ENCODE data around the gene KBTBD12.

The KBTBD12 gene

DNA sequence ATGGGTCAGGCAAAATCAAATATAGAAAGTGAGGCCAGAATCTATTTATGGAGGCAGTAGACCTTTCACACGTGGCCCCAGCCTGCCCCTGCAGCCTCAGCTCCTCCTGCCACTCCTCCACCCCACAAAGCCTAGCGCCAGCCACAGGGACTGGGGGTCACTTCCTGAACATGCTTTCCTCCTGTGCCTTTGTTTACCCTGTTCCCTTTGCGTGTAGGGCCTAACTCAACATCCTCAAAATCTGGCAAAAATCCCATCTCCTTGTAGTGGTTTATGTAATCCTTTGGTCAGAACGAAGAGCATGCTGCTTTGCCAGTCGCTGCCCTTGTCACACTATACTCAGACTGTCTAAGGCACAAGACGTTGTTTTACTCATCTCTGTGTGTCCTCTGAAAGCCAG, 39.6 kb downstream of the KBTBD12 start:
- DNase-seq, result no peak

DNA sequence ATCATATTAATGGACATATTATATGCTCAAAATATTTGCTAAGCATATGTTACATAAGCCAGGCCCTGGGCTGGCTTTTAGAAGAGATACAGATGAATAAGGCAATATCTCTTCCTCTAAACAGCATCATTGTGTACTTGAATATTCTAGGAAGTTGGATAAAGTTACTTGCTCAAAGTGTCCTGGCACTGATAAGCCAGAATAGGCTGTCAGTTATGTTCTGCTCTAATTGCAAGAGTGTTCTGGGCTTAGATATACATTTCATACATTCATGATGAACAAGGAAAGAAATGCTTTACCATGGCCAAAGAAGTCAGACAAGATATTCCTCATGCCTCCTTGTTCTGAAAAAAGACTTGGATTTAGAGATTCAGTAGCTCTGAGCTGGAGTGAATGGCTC, 40.7 kb downstream of the KBTBD12 start:
- DNase-seq, result no peak

DNA sequence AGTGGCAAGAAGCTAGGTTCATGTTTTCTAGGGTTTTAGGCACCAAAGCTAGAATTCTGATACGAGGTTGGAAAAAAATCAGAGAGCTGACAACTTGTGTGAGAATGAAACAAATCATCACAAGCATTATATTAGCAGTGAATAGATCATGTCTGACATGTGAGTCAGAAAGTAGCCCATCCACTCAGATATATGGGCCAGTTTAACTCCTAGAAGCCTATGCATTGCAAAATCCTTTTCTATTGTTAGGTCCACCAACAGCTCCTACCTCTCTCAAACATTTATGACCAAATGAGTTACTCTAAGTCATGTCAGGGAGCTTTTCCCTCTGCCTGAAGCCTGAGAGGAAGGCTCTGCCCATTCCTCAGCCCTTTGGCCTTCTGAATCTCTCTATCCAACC, 44.0 kb downstream of the KBTBD12 start:
- no peak for DNase-seq

DNA sequence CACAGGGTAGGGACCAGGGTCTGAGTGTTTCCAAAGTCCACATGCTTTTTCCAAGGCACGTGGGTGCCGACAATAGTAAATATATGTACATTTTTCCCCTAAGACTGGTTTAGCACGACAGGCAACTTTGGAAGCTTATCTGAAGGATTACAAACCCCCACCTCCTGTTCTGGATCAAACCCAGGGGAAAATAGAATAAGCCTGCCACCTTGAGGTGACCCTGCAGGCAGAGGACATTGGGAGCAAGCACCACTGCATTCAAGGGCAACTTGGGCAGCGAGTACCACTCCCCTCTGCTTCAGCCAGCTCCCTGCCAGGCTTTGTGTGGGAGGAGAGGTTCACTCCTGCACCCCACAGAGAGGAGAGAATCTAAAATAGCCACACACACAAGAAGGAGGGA, 44.8 kb downstream of the KBTBD12 start:
- DNase-seq, result peak; percentile 73 to 84

- DNase-seq, result no peak
Measured at GRCh38 chr3:127960421-127960965, 45.5 kb downstream of the KBTBD12 start.

- no peak for DNase-seq
Measured at GRCh38 chr3:127961124-127961523, 46.1 kb downstream of the KBTBD12 start.

DNA sequence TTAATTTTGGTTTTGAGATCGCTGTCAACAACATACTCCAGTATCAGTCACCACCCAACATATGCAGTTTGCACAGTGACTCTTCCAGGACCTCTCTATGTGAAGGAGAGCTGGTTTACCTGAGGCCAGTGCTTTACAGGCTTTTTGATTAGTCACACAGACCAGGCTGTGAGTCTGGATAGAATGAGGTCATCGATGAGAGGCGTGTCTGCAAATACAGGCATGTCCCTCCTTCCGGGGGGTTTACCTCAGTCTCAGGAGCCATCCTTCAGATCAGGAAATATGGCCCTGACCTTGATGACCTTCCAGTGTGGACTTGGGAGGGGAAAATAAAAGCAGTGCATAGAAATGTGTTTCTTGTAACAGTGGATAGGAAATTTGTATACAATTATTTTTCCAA, 46.9 kb downstream of the KBTBD12 start:
- peak in 1 of 2 experiments; percentile 26 for DNase-seq

- no peak for DNase-seq
Measured at GRCh38 chr3:127962937-127963336, 47.9 kb downstream of the KBTBD12 start.

DNA sequence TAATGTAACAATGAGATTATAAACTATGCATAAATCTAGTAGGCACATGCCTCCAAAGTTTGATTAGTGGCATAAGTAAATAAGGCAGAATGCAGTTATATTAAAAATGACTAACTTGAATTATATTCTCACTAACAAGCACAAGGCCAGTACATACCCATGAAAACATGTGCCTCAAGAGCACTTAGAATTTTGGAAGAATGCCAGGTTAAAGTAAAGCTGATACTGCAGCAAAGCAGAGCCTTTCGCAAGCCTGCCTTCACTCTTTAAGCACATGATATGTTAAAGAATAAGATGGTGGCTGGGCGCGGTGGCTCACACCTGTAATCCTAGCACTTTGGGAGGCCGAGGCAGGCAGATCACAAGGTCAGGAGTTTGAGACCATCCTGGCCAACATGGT, 49.0 kb downstream of the KBTBD12 start:
- DNase-seq, result peak in 1 of 2 experiments; percentile 54

DNA sequence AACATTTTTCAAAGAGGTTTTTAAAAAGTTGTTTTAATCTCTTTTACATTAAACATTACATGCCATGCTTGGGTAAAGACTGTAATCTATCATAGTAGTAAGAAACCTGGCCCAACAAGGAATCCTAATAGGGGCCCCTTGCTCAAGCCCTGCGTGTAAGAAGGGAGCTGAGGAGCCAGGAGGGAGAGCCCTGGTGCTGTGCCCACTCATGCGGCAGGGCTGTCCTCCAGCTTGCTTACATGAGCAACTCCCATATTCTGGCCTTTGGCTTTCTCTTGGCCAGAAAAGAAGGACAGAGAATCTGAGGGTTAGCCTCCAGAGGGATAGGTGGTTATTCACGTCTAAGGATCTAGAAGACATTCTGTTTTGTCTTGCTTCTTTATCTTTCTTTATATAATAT, 49.8 kb downstream of the KBTBD12 start:
- no peak for DNase-seq

DNA sequence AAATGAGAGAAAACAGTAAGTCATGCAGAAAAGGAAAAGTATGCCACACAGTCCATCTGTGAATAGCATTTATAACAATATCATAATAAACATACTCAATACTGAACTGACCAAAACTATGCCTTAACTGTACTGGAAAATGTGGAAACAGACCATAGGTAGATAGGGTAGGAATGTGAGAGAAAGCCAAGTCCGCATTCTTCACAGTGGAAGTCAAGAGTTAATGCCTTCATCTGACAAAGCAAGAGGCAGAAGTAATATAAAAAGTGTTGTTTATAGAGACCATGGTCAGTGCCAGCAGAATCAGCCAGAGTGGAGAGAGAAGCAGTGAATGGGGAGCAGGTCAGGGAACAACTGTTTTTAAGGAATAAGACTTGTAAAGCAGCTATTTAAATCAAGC, 52.3 kb downstream of the KBTBD12 start:
- DNase-seq, result no peak

- peak; percentile 85 for DNase-seq
Measured at GRCh38 chr3:127970966-127971592, 56.0 kb downstream of the KBTBD12 start.

- no peak for DNase-seq
Measured at GRCh38 chr3:127974226-127974625, 59.2 kb downstream of the KBTBD12 start.

GRCh38 chr3:127975153-127976029, 60.4 kb downstream of the KBTBD12 start:
- DNase-seq, result no peak

- DNase-seq, result no peak
Measured at GRCh38 chr3:127978636-127979035, 63.6 kb downstream of the KBTBD12 start.

DNA sequence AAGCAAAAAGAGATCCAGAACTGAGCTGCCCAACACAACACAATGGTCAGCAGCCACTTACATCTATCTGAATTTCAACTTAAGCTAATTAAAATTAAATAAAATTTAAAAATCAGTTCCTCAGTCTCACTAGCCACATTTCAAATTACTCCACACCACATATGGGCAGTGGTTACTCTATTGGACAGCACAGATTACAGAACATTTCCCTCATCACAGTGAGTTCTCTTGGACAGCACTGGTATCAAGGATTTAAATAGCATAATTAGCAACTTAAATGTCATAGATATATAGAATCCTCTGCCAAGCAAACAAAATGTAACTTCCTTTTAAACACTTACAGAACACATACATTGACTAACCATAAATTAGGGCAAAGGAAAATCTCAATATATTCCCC, 64.4 kb downstream of the KBTBD12 start:
- DNase-seq, result no peak

GRCh38 chr3:127981097-127981496, 66.1 kb downstream of the KBTBD12 start:
- no peak for DNase-seq

DNA sequence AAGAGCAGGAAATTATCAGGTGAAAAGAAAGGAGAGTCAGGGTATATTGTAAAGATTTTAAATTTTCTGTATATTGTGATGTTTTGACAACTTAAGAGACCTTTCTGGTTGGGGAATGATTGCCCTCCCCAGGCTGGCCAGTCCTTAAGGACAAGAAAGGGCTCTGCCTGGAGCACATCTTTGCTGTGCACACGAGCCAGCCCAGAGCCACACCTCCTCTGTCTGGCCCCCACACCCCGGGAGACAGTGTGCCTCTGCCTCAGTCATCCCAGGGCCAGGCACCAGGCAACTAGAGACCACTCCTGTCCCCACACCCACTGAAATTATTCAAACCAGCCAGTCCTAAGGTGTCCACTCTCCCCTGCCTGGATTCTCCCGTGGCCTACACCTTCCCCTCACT, 67.1 kb downstream of the KBTBD12 start:
- DNase-seq, result no peak

DNA sequence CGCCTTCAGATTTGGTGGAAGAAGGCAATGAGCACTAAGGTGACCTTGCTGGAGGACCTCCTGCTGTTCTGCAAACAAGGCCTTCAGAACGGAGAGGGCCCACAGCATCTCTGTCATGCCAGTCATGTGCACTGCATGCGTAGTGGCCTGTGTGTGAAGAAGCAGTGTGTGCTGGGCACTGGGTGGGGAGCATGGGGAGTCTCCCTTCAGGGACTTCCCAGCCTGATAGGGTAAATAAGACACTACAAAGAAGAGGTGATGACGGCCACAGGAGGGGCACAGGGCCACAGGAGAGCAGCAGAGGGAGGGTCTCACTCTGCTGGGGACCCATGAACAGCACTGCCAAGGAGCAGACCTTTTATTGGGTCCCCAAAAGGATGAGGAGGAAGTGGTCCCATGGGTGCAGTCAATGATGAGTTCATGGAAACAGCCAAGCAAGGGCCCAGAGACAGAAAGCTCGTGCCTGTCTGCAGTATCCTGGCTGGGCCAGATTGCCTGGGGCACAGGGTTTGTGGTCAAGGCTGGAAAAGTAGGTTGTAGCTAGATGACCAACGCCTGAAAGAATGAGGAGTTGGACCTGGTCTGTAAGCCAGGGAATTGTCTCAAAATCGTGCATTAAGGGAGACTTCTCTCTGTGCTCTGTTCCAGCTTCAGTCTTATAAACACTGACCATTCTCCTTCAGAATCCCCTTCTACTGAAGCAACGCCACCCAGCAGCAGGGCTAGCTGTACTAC, 69.4 kb downstream of the KBTBD12 start:
- DNase-seq, result no peak

GRCh38 chr3:127985216-127985615, 70.2 kb downstream of the KBTBD12 start:
- DNase-seq, result no peak

- no peak for DNase-seq
Measured at GRCh38 chr3:127985655-127986225, 70.7 kb downstream of the KBTBD12 start.

GRCh38 chr3:127986803-127987202, 71.8 kb downstream of the KBTBD12 start:
- DNase-seq, result no peak

All from NCI-H2081 (cell line).